ENCODE measurements around the gene ADAMTS3. TPM values are rescaled to one million over a fixed set of nuclear protein-coding genes. Genes with fewer than 3 reads are reported as not detected.

ADAMTS3 gene
- total RNA-seq, 1 donor, result 2.2 TPM

DNA sequence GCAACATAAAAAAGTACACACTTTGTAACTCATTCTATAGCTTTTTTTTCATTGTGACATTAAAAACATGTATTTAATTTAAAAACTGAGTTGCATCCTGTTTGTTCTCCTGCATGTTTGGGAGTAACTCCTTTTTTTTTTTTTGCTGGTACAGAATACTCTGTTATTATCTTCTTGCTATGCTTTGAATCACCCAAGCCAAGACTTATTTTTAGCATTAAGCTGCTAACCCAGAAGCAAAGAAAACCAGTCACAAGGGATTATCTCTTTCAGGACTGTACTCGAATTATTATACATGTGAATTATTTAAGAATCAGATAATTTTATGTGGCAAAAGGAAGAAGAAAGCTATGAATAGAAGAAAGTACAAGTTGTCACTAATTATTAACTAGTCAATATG is 194.9 kb downstream of the ADAMTS3 start:
- no peak for TF ChIP-seq CTCF (IDR thresholded peaks at IDR 0.05; ENCODE audit: extremely low read depth, low read depth, low read length)
- Histone ChIP-seq H3K4me1 (ENCODE audit: insufficient read depth, low read length) (peaks cover 40% of the 10 kb centered on the region), H3K27ac (ENCODE audit: low read depth, low read length) (peak overlapping the region; percentile 78)

DNA sequence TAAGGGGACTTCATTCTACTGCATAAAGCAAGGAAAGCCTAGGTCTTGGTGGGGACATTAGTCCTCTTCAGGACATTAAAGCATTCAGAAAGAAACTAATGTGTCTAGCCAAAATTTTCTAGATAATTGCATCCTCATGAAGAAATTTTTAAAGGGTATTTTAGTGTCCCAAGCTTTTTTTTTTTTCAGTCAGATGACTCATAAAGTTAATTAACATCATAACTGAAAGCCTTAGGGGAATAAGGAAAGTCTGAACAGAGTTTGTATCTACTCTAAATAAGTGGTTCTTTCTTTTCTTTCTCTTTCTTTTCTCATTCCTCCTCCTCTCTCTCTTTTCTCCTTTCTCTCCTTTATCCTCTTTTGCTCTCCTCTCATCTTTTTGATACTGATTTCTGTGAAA is 202.4 kb downstream of the ADAMTS3 start:
- Histone ChIP-seq H3K27ac (ENCODE audit: low read depth, low read length) (no peak overlapping the region), H3K4me2 (ENCODE audit: insufficient read depth, low read length) (peak overlapping the region; percentile 25), H3K9me3 (ENCODE audit: low read depth, low read length) (no peaks in the 10 kb centered on the region), H3K4me3 (ENCODE audit: insufficient read depth, low read length) (no peak overlapping the region), H3K79me2 (ENCODE audit: insufficient read depth, low read length) (no peaks in the 10 kb centered on the region), H3K36me3 (ENCODE audit: insufficient read depth, low read length) (no peaks in the 10 kb centered on the region), H3K27me3 (ENCODE audit: insufficient read depth, low read length) (no peaks in the 10 kb centered on the region), H4K20me1 (ENCODE audit: insufficient read depth, low read length) (no peaks in the 10 kb centered on the region), H2AFZ (ENCODE audit: low read length) (peak overlapping the region; percentile 40), H3K4me1 (ENCODE audit: insufficient read depth, low read length) (no peaks in the 10 kb centered on the region)
- TF ChIP-seq CTCF (IDR thresholded peaks at IDR 0.05; ENCODE audit: extremely low read depth, low read depth, low read length), result no peak
- DNase-seq (ENCODE audit: insufficient read length, low spot score, missing footprints), result peak; percentile 45

More for the DNA sequence above, 194.9 kb downstream of the ADAMTS3 start:
- H3K4me2 ChIP-seq (ENCODE audit: insufficient read depth, low read length), result no peak overlapping the region
- H3K36me3 ChIP-seq (ENCODE audit: insufficient read depth, low read length), result no peaks in the 10 kb centered on the region
- no peak overlapping the region for H3K4me3 ChIP-seq (ENCODE audit: insufficient read depth, low read length)
- no peaks in the 10 kb centered on the region for H4K20me1 ChIP-seq (ENCODE audit: insufficient read depth, low read length)
- no peaks in the 10 kb centered on the region for H3K27me3 ChIP-seq (ENCODE audit: insufficient read depth, low read length)
- DNase-seq (ENCODE audit: insufficient read length, low spot score, missing footprints), result no peak
- H3K79me2 ChIP-seq (ENCODE audit: insufficient read depth, low read length), result no peaks in the 10 kb centered on the region
- H3K9me3 ChIP-seq (ENCODE audit: low read depth, low read length), result no peaks in the 10 kb centered on the region
- H2AFZ ChIP-seq (ENCODE audit: low read length), result no peak overlapping the region

DNA sequence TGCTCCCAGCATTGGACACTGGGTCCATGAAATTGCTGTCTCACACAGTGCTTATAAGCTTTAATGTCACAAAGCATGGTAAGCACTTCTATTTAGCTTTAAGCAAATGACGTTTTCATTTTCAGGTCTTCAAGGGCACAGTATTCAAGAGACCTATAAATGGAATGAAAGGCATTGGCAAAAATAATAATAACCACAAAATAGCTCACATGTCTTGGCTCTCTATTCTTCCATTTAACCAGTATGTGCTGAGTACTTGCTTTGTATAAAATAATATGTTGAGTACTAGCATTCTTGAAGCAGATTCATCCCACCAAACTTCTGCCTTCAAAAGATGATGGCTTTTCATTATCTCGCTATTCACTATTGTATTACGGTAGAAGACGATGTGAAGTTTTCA is 203.0 kb downstream of the ADAMTS3 start:
- Histone ChIP-seq H3K9me3 (ENCODE audit: low read depth, low read length) (no peaks in the 10 kb centered on the region), H3K27ac (ENCODE audit: low read depth, low read length) (no peak overlapping the region), H3K36me3 (ENCODE audit: insufficient read depth, low read length) (no peaks in the 10 kb centered on the region), H3K4me3 (ENCODE audit: insufficient read depth, low read length) (no peak overlapping the region), H2AFZ (ENCODE audit: low read length) (no peak overlapping the region), H4K20me1 (ENCODE audit: insufficient read depth, low read length) (no peaks in the 10 kb centered on the region), H3K27me3 (ENCODE audit: insufficient read depth, low read length) (no peaks in the 10 kb centered on the region), H3K4me2 (ENCODE audit: insufficient read depth, low read length) (no peak overlapping the region), H3K79me2 (ENCODE audit: insufficient read depth, low read length) (no peaks in the 10 kb centered on the region), H3K4me1 (ENCODE audit: insufficient read depth, low read length) (no peaks in the 10 kb centered on the region)
- no peak for TF ChIP-seq CTCF (IDR thresholded peaks at IDR 0.05; ENCODE audit: extremely low read depth, low read depth, low read length)
- DNase-seq (ENCODE audit: insufficient read length, low spot score, missing footprints), result no peak

GRCh38 chr4:72365016-72365415 is 204.0 kb downstream of the ADAMTS3 start:
- Histone ChIP-seq H3K4me3 (ENCODE audit: insufficient read depth, low read length) (no peak overlapping the region), H4K20me1 (ENCODE audit: insufficient read depth, low read length) (no peaks in the 10 kb centered on the region), H3K79me2 (ENCODE audit: insufficient read depth, low read length) (no peaks in the 10 kb centered on the region), H3K27ac (ENCODE audit: low read depth, low read length) (no peak overlapping the region), H3K9me3 (ENCODE audit: low read depth, low read length) (no peaks in the 10 kb centered on the region), H3K4me1 (ENCODE audit: insufficient read depth, low read length) (no peaks in the 10 kb centered on the region), H3K27me3 (ENCODE audit: insufficient read depth, low read length) (no peaks in the 10 kb centered on the region), H2AFZ (ENCODE audit: low read length) (peak overlapping the region; percentile 42), H3K4me2 (ENCODE audit: insufficient read depth, low read length) (no peak overlapping the region), H3K36me3 (ENCODE audit: insufficient read depth, low read length) (no peaks in the 10 kb centered on the region)
- TF ChIP-seq CTCF (IDR thresholded peaks at IDR 0.05; ENCODE audit: extremely low read depth, low read depth, low read length), result no peak
- no peak for DNase-seq (ENCODE audit: insufficient read length, low spot score, missing footprints)

Measured in osteoblast (primary cell).